Measurements from ENCODE around the gene MAB21L2.

DNA sequence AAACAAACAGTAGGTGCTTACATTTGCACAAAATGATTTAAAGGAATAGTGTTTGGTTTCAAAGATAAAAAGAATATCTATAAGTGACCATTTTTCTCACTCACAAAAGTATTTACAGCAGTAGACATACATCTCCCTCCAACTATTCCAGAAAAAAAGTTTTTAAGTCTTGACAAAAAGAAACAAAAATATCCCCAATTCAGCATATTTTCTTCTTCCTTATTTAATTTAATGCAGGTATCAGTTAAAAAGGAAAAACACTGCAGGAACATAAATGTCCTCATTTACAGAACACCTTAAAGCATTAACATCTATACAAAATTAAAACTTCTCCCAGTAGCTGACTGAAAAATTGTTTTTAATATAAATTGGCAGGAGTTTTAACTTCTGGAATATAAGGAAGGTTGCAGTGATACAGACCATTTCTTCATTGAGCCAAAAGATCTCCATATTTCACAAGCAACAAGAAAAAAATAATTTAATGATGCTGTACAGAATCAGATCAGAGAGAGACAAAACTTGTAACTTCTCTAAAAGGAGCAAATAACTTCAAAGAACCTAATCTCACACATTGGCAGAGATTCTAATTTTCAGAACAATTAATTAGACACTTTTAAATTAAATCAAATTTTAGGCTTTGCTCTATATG lies 4.3 kb downstream of the MAB21L2 start:
- no peak for TF ChIP-seq POLR2A (IDR thresholded peaks at IDR 0.05; ENCODE audit: low read depth, low read length)
- no peak for TF ChIP-seq EZH2 (IDR thresholded peaks at IDR 0.05; ENCODE audit: borderline replicate concordance, control insufficient read depth, low read depth, low read length)
- TF ChIP-seq MYC (IDR thresholded peaks at IDR 0.05; ENCODE audit: insufficient read depth, insufficient read length, insufficient replicate concordance, low read length, severe bottlenecking) = no peak
- no peak for TF ChIP-seq KAT2A (conservative IDR thresholded peaks at IDR 0.05; ENCODE audit: control insufficient read depth, low read depth, low read length)
- TF ChIP-seq ZNF24 (IDR thresholded peaks at IDR 0.05) = no peak
- no peak for TF ChIP-seq MAX (IDR thresholded peaks at IDR 0.05; ENCODE audit: low read depth, low read length)
- TF ChIP-seq, protein P1, sequence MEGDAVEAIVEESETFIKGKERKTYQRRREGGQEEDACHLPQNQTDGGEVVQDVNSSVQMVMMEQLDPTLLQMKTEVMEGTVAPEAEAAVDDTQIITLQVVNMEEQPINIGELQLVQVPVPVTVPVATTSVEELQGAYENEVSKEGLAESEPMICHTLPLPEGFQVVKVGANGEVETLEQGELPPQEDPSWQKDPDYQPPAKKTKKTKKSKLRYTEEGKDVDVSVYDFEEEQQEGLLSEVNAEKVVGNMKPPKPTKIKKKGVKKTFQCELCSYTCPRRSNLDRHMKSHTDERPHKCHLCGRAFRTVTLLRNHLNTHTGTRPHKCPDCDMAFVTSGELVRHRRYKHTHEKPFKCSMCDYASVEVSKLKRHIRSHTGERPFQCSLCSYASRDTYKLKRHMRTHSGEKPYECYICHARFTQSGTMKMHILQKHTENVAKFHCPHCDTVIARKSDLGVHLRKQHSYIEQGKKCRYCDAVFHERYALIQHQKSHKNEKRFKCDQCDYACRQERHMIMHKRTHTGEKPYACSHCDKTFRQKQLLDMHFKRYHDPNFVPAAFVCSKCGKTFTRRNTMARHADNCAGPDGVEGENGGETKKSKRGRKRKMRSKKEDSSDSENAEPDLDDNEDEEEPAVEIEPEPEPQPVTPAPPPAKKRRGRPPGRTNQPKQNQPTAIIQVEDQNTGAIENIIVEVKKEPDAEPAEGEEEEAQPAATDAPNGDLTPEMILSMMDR (IDR thresholded peaks at IDR 0.05 in 2 of 3, conservative IDR thresholded peaks at IDR 0.05 in 1 of 3; ENCODE audit: control insufficient read depth in 2 of 3, extremely low read depth in 1 of 3, insufficient read depth in 1 of 3, low read depth in 3 of 3, low read length in 3 of 3) = no peak
- no peak for TF ChIP-seq ZNF274 (IDR thresholded peaks at IDR 0.05; ENCODE audit: insufficient read depth, insufficient read length)
- TF ChIP-seq, protein P2, sequence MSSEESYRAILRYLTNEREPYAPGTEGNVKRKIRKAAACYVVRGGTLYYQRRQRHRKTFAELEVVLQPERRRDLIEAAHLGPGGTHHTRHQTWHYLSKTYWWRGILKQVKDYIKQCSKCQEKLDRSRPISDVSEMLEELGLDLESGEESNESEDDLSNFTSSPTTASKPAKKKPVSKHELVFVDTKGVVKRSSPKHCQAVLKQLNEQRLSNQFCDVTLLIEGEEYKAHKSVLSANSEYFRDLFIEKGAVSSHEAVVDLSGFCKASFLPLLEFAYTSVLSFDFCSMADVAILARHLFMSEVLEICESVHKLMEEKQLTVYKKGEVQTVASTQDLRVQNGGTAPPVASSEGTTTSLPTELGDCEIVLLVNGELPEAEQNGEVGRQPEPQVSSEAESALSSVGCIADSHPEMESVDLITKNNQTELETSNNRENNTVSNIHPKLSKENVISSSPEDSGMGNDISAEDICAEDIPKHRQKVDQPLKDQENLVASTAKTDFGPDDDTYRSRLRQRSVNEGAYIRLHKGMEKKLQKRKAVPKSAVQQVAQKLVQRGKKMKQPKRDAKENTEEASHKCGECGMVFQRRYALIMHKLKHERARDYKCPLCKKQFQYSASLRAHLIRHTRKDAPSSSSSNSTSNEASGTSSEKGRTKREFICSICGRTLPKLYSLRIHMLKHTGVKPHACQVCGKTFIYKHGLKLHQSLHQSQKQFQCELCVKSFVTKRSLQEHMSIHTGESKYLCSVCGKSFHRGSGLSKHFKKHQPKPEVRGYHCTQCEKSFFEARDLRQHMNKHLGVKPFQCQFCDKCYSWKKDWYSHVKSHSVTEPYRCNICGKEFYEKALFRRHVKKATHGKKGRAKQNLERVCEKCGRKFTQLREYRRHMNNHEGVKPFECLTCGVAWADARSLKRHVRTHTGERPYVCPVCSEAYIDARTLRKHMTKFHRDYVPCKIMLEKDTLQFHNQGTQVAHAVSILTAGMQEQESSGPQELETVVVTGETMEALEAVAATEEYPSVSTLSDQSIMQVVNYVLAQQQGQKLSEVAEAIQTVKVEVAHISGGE (CRISPR knock-in tag; IDR thresholded peaks at IDR 0.05) = no peak

Measured in GM12878 (cell line).